ENCODE measurements around the gene RAB11FIP4.

RAB11FIP4 gene

GRCh38 chr17:31506517-31506916 lies 115.0 kb downstream of the RAB11FIP4 start:
- in situ Hi-C loops (cut with MboI; ENCODE audit: low pct_unique_long_range_greater_than_20kb, low sequenced_read_pairs, unreplicated experiment) = no loop called here
- TF ChIP-seq CTCF (IDR thresholded peaks at IDR 0.05; ENCODE audit: extremely low read depth, insufficient read depth, missing control alignments) = no peak
- no peak for DNase-seq (ENCODE audit: low spot score)

- DNase-seq (ENCODE audit: low spot score) = peak; percentile 71
Measured at GRCh38 chr17:31508288-31509094, 117.0 kb downstream of the RAB11FIP4 start.

GRCh38 chr17:31509095-31509804 lies 117.8 kb downstream of the RAB11FIP4 start:
- in situ Hi-C loops (cut with MboI; ENCODE audit: low pct_unique_long_range_greater_than_20kb, low sequenced_read_pairs, unreplicated experiment) = no loop called here
- no peak for DNase-seq (ENCODE audit: low spot score)
- no peak for TF ChIP-seq CTCF (IDR thresholded peaks at IDR 0.05; ENCODE audit: extremely low read depth, insufficient read depth, missing control alignments)

More at GRCh38 chr17:31508288-31509094, 117.0 kb downstream of the RAB11FIP4 start:
- TF ChIP-seq CTCF (IDR thresholded peaks at IDR 0.05; ENCODE audit: extremely low read depth, insufficient read depth, missing control alignments) = peak; percentile 68
- in situ Hi-C loops (cut with MboI; ENCODE audit: low pct_unique_long_range_greater_than_20kb, low sequenced_read_pairs, unreplicated experiment) = no loop called here

DNA sequence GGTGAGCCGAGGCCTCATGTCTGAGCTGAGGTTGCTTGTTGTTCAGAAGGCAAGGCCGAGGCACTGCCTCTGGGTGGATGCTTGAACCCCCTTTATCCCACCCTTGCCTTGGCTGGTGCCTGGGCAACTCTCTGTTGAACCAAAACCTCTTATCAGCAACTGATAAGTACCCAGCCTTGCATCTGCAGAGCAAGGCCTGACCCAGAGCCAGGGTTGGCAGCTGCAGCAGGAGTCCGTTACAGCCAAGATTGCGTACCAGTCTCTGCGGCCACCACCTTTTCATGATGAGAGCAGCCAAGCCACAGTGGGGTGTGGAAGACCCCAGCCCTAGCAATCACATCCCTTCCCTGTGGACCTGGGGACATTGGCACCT lies 118.3 kb downstream of the RAB11FIP4 start:
- no peak for TF ChIP-seq CTCF (IDR thresholded peaks at IDR 0.05; ENCODE audit: extremely low read depth, insufficient read depth, missing control alignments)
- no peak for DNase-seq (ENCODE audit: low spot score)
- in situ Hi-C loops (cut with MboI; ENCODE audit: low pct_unique_long_range_greater_than_20kb, low sequenced_read_pairs, unreplicated experiment) = no loop called here

GRCh38 chr17:31510308-31511194 lies 119.1 kb downstream of the RAB11FIP4 start:
- no peak for TF ChIP-seq CTCF (IDR thresholded peaks at IDR 0.05; ENCODE audit: extremely low read depth, insufficient read depth, missing control alignments)
- in situ Hi-C loops (cut with MboI; ENCODE audit: low pct_unique_long_range_greater_than_20kb, low sequenced_read_pairs, unreplicated experiment) = no loop called here
- DNase-seq (ENCODE audit: low spot score) = no peak

- in situ Hi-C loops (cut with MboI; ENCODE audit: low pct_unique_long_range_greater_than_20kb, low sequenced_read_pairs, unreplicated experiment) = no loop called here
- DNase-seq (ENCODE audit: low spot score) = no peak
- TF ChIP-seq CTCF (IDR thresholded peaks at IDR 0.05; ENCODE audit: extremely low read depth, insufficient read depth, missing control alignments) = no peak
Measured at GRCh38 chr17:31511195-31511578, 119.7 kb downstream of the RAB11FIP4 start.
